AG04450 (cell line): ENCODE results near the gene ATP11A. TPM values are rescaled to one million over a fixed set of nuclear protein-coding genes. Genes with fewer than 3 reads are reported as not detected.

Experiments
- CTCF ChIA-PET: fragments of 300-600, 350-600 bp; formaldehyde crosslinking; extraction: SDS; loops from one replicate; lab custom pipeline; 2022; ENCODE audit warnings: antibody characterized with exemption, inconsistent platforms; lab: Charles Lee
- POLR2A ChIA-PET: fragments of 350-600 bp; formaldehyde crosslinking; extraction: SDS; loops from one replicate; lab custom pipeline; 2021; ENCODE audit warnings: antibody characterized with exemption, inconsistent platforms; lab: Yijun Ruan, JAX
- DNase-seq: peaks from one replicate; pipeline ENCODE4 v3.0.0-alpha.2; 2011; ENCODE audit warnings: low read depth, low spot score
- H3K27ac ChIP-seq: one replicate; pipeline ENCODE4 v1.5.1; 2012; ENCODE audit warnings: low read depth, low read length, control low read depth
- H3K27me3 ChIP-seq: one replicate; pipeline ENCODE4 v1.6.0; 2012; ENCODE audit warnings: low read length; ENCODE audit not compliant: control insufficient read depth, insufficient read depth
- H3K4me3 ChIP-seq: 2 replicates; pipeline ENCODE4 v1.5.1; 2011; ENCODE audit warnings: mild to moderate bottlenecking, low read depth, low read length, control low read depth
- H3K9me3 ChIP-seq: 2 replicates; pipeline ENCODE4 v1.5.1; 2012; ENCODE audit warnings: low read length; ENCODE audit not compliant: control insufficient read depth, insufficient read depth
- polyA plus RNA-seq: library from polyadenylated mRNA; depleted of rRNA; stranded (reverse); fragments of >200 nt; gene quantifications from 2 replicates; pipeline ENCODE4 v1.2.3, GENCODE V29; 2011
- TF ChIP-seq, protein P1 (sequence below): IDR thresholded peaks from 2 replicates; pipeline ENCODE4 v1.5.1; 2011; ENCODE audit warnings: low read depth, low read length, control low read depth, inconsistent platforms

ATP11A gene
- polyA plus RNA-seq, 1 experiment: 5.8 TPM

DNA sequence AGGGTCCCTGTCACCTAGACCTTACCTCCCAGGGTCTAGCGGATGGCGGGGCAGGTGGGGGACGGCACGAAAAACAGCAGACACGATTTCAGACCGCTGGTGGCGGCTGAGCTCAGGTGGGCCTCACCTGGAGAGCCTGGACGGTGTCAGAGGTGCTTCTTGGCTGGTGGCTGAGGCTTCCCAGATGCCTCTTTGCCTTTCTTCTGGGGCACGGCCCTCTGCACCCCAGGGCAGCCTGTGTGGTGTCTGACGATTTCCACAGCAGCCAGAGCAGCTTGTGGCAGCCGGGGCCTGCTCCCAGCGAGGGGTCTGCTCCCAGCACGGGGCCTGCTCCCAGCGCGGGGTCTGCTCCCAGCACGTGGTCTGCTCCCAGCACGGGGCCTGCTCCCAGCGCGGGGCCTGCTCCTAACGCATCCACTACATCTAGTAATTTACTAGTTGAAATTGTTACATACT is 66.7 kb downstream of the ATP11A start:
- CTCF ChIA-PET: no interaction called here
- POLR2A ChIA-PET: no interaction called here
- DNase-seq: no peak
- peaks cover 8% of the 10 kb centered on the region for H3K9me3 ChIP-seq
- H3K27me3 ChIP-seq: no peaks in the 10 kb centered on the region
- TF ChIP-seq, protein P1, sequence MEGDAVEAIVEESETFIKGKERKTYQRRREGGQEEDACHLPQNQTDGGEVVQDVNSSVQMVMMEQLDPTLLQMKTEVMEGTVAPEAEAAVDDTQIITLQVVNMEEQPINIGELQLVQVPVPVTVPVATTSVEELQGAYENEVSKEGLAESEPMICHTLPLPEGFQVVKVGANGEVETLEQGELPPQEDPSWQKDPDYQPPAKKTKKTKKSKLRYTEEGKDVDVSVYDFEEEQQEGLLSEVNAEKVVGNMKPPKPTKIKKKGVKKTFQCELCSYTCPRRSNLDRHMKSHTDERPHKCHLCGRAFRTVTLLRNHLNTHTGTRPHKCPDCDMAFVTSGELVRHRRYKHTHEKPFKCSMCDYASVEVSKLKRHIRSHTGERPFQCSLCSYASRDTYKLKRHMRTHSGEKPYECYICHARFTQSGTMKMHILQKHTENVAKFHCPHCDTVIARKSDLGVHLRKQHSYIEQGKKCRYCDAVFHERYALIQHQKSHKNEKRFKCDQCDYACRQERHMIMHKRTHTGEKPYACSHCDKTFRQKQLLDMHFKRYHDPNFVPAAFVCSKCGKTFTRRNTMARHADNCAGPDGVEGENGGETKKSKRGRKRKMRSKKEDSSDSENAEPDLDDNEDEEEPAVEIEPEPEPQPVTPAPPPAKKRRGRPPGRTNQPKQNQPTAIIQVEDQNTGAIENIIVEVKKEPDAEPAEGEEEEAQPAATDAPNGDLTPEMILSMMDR: no peak
- H3K27ac ChIP-seq: no peak overlapping the region
- H3K4me3 ChIP-seq: no peak overlapping the region

DNA sequence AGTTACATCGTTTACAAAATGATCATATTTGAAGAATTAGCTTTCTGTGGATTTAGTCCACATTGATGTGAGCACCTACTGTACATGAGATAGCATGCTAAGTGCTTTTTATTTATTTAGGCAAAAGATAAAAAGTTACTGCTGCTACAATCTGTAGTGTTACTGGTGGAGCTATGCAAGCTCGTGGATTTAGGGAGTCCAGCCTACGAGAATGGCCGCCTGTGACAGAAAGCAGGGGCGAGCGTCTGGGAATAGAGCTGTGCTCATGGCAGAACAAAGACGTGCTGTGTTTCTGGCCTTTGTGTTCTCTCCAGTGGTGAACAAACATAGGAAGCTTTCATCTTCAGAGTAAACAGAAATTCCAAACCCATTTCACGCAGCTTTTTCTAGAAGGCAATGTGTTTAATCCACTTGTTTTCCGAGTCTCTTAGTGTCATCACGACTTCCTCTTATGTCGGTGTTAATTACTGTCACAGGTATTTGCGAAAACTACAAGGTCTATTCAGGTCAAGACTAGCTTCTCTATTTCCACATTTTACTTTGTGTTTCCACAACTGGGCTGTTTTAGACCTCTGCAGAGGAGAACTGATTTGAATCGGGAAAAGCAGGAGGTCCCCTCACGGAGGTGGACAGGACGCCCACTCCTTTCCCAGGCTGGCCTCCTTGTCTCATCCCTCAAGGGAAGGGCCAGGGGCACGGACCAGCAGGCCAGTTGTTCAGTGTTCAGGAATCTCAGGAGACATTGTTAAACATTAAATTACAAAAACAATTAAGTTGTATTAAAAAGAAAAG is 67.3 kb downstream of the ATP11A start:
- Histone ChIP-seq H3K27ac (no peak overlapping the region), H3K27me3 (no peaks in the 10 kb centered on the region), H3K4me3 (no peak overlapping the region), H3K9me3 (peaks cover 8% of the 10 kb centered on the region)
- TF ChIP-seq, protein P1: no peak
- ChIA-PET POLR2A (no interaction called here), CTCF (no interaction called here)
- no peak for DNase-seq

DNA sequence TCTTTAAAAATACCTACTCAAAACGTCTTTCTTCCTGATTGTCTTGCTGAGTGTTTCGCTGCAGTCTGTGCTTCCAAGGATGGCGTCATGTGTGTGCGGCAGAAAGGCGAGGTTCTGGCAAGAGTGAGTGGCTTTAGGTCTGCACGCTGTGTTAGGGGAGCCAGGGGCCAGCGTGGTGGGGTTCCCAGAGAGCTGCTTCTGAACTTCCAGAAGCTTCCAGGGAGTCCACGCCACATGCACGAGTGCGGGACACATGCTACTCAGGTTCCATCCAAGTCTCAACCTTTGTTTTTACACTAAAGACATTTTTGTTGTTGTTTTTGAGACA is 67.9 kb downstream of the ATP11A start:
- no peak overlapping the region for H3K4me3 ChIP-seq
- ChIA-PET CTCF (no interaction called here), POLR2A (no interaction called here)
- DNase-seq: no peak
- H3K9me3 ChIP-seq: peaks cover 10% of the 10 kb centered on the region
- H3K27ac ChIP-seq: no peak overlapping the region
- TF ChIP-seq, protein P1: no peak
- H3K27me3 ChIP-seq: no peaks in the 10 kb centered on the region

DNA sequence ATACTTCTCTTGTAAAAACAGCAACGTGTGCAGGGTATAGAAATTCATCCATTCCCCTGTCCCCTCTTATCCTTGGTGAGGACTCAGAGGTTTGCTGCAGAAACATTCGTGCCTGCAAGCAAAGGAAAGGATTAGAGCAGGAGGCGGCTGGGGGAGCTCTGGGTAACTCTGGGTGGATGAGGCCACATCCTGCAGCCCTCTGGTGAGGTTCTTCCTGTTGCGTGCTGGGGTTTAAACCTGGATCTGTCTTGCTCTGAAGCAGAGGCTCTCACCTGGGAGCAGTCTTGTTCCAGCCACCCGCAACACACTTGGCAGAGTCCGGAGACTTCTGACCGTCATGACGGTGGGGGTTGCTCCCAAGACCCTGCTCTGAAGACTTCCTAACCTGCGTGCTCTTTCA is 69.2 kb downstream of the ATP11A start:
- Histone ChIP-seq H3K9me3 (peaks cover 10% of the 10 kb centered on the region), H3K27ac (no peak overlapping the region), H3K4me3 (no peak overlapping the region), H3K27me3 (no peaks in the 10 kb centered on the region)
- TF ChIP-seq, protein P1: no peak
- DNase-seq: no peak
- ChIA-PET POLR2A (no interaction called here), CTCF (no interaction called here)

DNA sequence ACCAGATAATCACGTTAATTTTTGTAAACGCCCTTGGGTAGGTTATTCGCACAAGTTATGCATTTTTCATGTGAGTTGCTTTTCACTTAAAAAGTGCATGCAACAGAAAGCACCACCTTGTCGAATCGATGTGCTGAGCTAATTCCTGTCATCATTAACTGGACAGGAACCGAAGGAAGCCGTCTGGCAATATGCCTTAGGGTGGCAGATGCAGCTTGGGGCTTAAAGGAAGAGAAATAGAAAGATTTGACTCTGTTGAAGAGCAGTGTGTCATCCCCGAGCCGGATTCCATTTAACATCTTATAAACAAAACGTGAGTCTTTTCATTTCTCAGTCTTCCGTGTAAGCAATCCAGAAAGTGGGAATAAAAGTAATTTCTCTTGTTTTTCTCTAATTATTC is 70.0 kb downstream of the ATP11A start:
- H3K27me3 ChIP-seq: no peaks in the 10 kb centered on the region
- ChIA-PET POLR2A (no interaction called here), CTCF (no interaction called here)

More for the DNA sequence above, 70.0 kb downstream of the ATP11A start:
- DNase-seq: no peak
- H3K9me3 ChIP-seq: peaks cover 13% of the 10 kb centered on the region
- H3K27ac ChIP-seq: no peak overlapping the region
- no peak overlapping the region for H3K4me3 ChIP-seq
- TF ChIP-seq, protein P1: no peak
